ENCODE data around the gene PARL.

GRCh38 chr3:183829466-183829865 lies 55.2 kb downstream of the PARL start:
- TF ChIP-seq POLR2A (IDR thresholded peaks at IDR 0.05; ENCODE audit: low read depth, low read length) (no peak), POLR2AphosphoS5 (IDR thresholded peaks at IDR 0.05; ENCODE audit: low read depth, low read length) (no peak)
